Inferior parietal cortex (tissue), 1 donor: ENCODE measurements around the gene PLEKHM3.
"Not testable (repeated sequence)": the region's sequence is repeated elsewhere in the genome, so short reads cannot be mapped to it uniquely, and the experiment has no call there.

Experiments used
- DNase-seq: peaks from one replicate; pipeline ENCODE4 v3.0.0-alpha.2; 2016; ENCODE audit errors: extremely low spot score

Gene PLEKHM3

GRCh38 chr2:208037564-208038487 lies 12.5 kb upstream of the PLEKHM3 start:
- DNase-seq, result no peak

GRCh38 chr2:208036357-208036756 lies 11.0 kb upstream of the PLEKHM3 start:
- DNase-seq, result no peak

- DNase-seq, result no peak
Observed at GRCh38 chr2:208034503-208035140, 9.3 kb upstream of the PLEKHM3 start.

GRCh38 chr2:208033701-208034502 lies 8.6 kb upstream of the PLEKHM3 start:
- no peak for DNase-seq

- DNase-seq, result no peak
Observed at GRCh38 chr2:208031608-208032019, 6.3 kb upstream of the PLEKHM3 start.

- no peak for DNase-seq
Observed at GRCh38 chr2:208025814-208026184, 472 bp upstream of the PLEKHM3 start.

GRCh38 chr2:208024091-208024490 lies 1.2 kb downstream of the PLEKHM3 start:
- no peak for DNase-seq

GRCh38 chr2:208020253-208020652 lies 5.1 kb downstream of the PLEKHM3 start:
- DNase-seq, result no peak

- not testable (repeated sequence) for DNase-seq
Observed at GRCh38 chr2:208018124-208018712, 7.1 kb downstream of the PLEKHM3 start.

- DNase-seq, result no peak
Observed at GRCh38 chr2:208017721-208018120, 7.6 kb downstream of the PLEKHM3 start.

GRCh38 chr2:208015475-208015874 lies 9.9 kb downstream of the PLEKHM3 start:
- DNase-seq, result no peak

GRCh38 chr2:208013285-208014178 lies 11.8 kb downstream of the PLEKHM3 start:
- DNase-seq, result no peak

GRCh38 chr2:208012449-208012848 lies 12.9 kb downstream of the PLEKHM3 start:
- no peak for DNase-seq

- DNase-seq, result no peak
Observed at GRCh38 chr2:208010506-208010905, 14.8 kb downstream of the PLEKHM3 start.

GRCh38 chr2:208006833-208007232 lies 18.5 kb downstream of the PLEKHM3 start:
- no peak for DNase-seq

- no peak for DNase-seq
Observed at GRCh38 chr2:208006337-208006736, 19.0 kb downstream of the PLEKHM3 start.

- DNase-seq, result no peak
Observed at GRCh38 chr2:208001924-208002323, 23.4 kb downstream of the PLEKHM3 start.

- DNase-seq, result no peak
Observed at GRCh38 chr2:208000701-208001395, 24.5 kb downstream of the PLEKHM3 start.

- DNase-seq, result no peak
Observed at GRCh38 chr2:207996848-207997247, 28.5 kb downstream of the PLEKHM3 start.

- no peak for DNase-seq
Observed at GRCh38 chr2:207995887-207996286, 29.4 kb downstream of the PLEKHM3 start.
